ENCODE measurements around the gene PIN1. TPM values are rescaled to one million over a fixed set of nuclear protein-coding genes. Genes with fewer than 3 reads are reported as not detected.

Gene PIN1
- total RNA-seq, 6 experiments from 2014 or later, result 19.9 to 54.5 (median 24.8) TPM

DNA sequence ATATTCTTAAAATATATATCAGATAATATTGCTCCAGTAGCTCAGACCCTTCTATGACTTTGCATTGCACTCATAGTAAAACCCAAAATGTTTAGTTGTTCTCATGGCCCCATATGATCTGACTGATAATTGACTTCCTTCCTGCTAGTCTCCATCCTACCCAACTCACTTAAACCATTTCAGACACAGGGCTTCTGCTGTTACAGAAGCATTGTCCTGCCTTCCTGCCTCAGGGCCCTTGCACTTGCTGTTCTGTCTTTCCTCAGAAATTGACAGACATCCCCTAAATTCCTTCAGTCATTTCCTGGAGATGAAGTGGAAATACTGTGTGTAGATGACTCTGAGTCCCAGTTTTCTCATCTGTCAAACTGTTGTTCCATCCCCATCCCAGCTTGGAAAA lies 36.0 kb upstream of the PIN1 start:
- intact Hi-C loops (cut with DNase I), result no loop called here

DNA sequence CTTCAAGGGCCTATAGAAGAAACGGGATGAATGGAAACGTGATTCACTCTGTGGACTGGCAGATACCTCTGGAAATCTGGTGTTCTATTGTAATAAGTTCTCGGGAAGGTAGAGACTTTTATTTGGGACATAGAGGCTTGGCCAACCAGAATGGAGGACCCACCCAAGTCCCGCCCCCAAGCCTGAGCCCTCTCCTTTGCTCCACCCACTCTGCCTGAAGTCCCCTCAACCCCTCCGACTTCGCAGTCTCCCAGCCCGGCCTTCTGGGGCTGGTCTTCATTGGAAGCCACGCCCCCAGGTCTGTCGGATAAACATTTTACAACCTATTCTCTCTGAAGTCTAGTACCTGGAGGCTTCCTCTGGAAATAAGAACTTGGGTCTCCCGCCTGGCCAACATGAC lies 33.1 kb upstream of the PIN1 start:
- 74% methylated on average over 3 of the region's 10 CpGs for WGBS (ENCODE audit: insufficient coverage, low coverage, low lambda C conversion rate, missing lambda C conversion rate)
- intact Hi-C loops (cut with DNase I), result no loop called here
- no peaks in the 10 kb centered on the region for H3K9me3 ChIP-seq

More for the DNA sequence above, 36.0 kb upstream of the PIN1 start:
- Histone ChIP-seq H3K27me3 (no peaks in the 10 kb centered on the region), H3K4me1 (no peaks in the 10 kb centered on the region), H3K4me3 (no peak overlapping the region), H3K9me3 (no peaks in the 10 kb centered on the region), H3K36me3 (no peaks in the 10 kb centered on the region), H3K27ac (no peak overlapping the region)
- TF ChIP-seq POLR2A (IDR thresholded peaks at IDR 0.05), result no peak
- TF ChIP-seq, protein P1, sequence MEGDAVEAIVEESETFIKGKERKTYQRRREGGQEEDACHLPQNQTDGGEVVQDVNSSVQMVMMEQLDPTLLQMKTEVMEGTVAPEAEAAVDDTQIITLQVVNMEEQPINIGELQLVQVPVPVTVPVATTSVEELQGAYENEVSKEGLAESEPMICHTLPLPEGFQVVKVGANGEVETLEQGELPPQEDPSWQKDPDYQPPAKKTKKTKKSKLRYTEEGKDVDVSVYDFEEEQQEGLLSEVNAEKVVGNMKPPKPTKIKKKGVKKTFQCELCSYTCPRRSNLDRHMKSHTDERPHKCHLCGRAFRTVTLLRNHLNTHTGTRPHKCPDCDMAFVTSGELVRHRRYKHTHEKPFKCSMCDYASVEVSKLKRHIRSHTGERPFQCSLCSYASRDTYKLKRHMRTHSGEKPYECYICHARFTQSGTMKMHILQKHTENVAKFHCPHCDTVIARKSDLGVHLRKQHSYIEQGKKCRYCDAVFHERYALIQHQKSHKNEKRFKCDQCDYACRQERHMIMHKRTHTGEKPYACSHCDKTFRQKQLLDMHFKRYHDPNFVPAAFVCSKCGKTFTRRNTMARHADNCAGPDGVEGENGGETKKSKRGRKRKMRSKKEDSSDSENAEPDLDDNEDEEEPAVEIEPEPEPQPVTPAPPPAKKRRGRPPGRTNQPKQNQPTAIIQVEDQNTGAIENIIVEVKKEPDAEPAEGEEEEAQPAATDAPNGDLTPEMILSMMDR (IDR thresholded peaks at IDR 0.05), result no peak
- DNase-seq (no peak), ATAC-seq (no peak)

DNA sequence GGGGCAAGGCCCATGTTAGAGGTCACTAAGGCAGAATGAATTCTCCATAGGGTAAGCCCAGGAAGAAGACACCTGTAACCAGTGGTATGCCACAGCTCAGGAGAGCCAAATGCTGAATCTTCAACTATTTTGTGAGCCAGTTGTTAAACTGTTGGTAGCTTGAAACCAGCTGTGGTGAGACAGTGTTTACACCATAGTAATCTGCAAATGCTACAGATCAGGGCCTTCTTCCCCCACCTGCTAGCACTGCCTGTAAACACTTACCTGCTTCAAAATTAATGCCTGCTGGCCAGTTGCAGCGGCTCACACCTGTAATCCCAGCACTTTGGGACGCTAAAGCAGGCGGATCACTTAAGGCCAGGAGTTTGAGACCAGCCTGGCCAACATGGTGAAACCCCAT lies 28.3 kb upstream of the PIN1 start:
- H3K27me3 ChIP-seq, result no peaks in the 10 kb centered on the region
- intact Hi-C loops (cut with DNase I), result no loop called here
- no CpG with 5 or more reads among the region's 3 CpGs for WGBS (ENCODE audit: insufficient coverage, low coverage, low lambda C conversion rate, missing lambda C conversion rate)
- TF ChIP-seq POLR2A (IDR thresholded peaks at IDR 0.05), result no peak
- TF ChIP-seq, protein P1 (IDR thresholded peaks at IDR 0.05), result no peak
- ATAC-seq (no peak), DNase-seq (no peak)
- H3K27ac ChIP-seq, result no peak overlapping the region
- H3K4me3 ChIP-seq, result no peak overlapping the region
- peaks cover 0 to 37% (median 12%) of the 10 kb centered on the region in 4 donors for H3K36me3 ChIP-seq
- H3K9me3 ChIP-seq, result no peaks in the 10 kb centered on the region
- no peaks in the 10 kb centered on the region for H3K4me1 ChIP-seq

More for the DNA sequence above, 33.1 kb upstream of the PIN1 start:
- no peaks in the 10 kb centered on the region for H3K4me1 ChIP-seq
- TF ChIP-seq POLR2A (IDR thresholded peaks at IDR 0.05), result no peak
- TF ChIP-seq, protein P1 (IDR thresholded peaks at IDR 0.05), result no peak
- no peak overlapping the region for H3K4me3 ChIP-seq
- peaks cover 0 to 5% (median 0%) of the 10 kb centered on the region in 4 donors for H3K36me3 ChIP-seq
- no peak overlapping the region for H3K27ac ChIP-seq
- DNase-seq (no peak), ATAC-seq (no peak)
- no peaks in the 10 kb centered on the region for H3K27me3 ChIP-seq

DNA sequence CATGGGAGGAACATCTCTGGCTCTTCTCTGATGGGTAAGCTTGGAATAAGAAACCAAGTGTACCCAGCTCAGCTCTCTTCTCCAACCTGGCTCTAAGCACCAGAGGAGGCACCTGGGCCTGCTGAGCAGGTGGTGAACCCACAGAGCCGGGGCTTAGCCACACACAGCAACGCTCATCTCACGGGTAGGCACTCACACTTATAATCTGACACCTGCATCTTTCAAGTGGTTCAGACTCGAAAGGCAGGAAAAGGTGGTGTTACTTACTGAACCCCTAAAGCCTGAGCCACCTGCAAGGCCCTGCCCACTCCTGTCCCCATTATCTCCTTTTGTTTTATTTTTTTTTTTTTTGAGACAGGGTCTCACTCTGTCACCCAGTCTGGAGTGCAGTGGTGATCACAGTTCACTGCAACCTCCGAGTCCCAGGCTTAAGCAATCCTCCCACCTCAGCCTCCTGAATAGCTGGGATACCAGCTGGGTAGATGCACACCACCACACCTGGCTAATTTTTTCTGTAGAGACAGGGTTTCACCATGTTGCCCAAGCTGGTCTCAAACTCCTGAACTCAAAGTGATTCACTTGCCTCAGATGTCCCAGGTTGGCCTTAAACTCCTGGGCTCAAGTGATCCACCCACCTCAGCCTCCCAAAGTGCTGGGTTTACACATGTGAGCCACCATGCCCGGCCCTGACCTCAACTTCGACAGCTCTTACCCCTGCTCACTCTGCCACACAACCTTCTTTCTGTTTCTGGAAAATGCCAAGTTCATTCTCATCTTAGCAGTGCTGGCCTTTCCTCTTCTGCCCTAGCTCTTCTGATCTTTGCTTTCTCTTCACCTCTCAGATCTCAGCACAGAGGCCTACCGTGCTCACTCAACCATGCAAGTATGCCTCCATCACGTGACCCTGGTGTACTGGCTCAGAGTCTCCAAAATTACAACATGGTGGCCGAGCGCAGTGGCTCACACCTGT lies 26.0 kb upstream of the PIN1 start:
- no peaks in the 10 kb centered on the region for H3K4me1 ChIP-seq
- no peak overlapping the region for H3K27ac ChIP-seq
- 80% methylated on average over 8 of the region's 11 CpGs for WGBS (ENCODE audit: insufficient coverage, low coverage, low lambda C conversion rate, missing lambda C conversion rate)
- TF ChIP-seq, protein P1 (IDR thresholded peaks at IDR 0.05), result no peak
- TF ChIP-seq POLR2A (IDR thresholded peaks at IDR 0.05), result no peak
- intact Hi-C loops (cut with DNase I), result no loop called here
- H3K9me3 ChIP-seq, result no peaks in the 10 kb centered on the region
- DNase-seq, result no peak
- no peak overlapping the region for H3K4me3 ChIP-seq
- peak in 2 of 4 donors; percentile 32 to 38 for ATAC-seq
- no peaks in the 10 kb centered on the region for H3K27me3 ChIP-seq
- peaks cover 0 to 46% (median 12%) of the 10 kb centered on the region in 4 donors for H3K36me3 ChIP-seq

All from right lobe of liver (tissue), 6 donors.